Mesendoderm (in vitro differentiated cells): ENCODE measurements around the gene USP54.

ENCODE experiments used
- DNase-seq: peaks from one replicate; pipeline ENCODE4 v3.0.0; 2013
- H2AK5ac ChIP-seq: 2 replicates; pipeline ENCODE4 v1.6.1; 2013; ENCODE audit warnings: low read length, inconsistent platforms
- H2BK120ac ChIP-seq: 2 replicates; pipeline ENCODE4 v1.6.1; 2013; ENCODE audit warnings: low read depth, mild to moderate bottlenecking, low read length, moderate library complexity, mixed read lengths
- H2BK15ac ChIP-seq: replicated peaks from 2 replicates; pipeline ENCODE4 v1.6.1; 2013; ENCODE audit warnings: low read depth, mild to moderate bottlenecking, moderate library complexity
- H2BK5ac ChIP-seq: 2 replicates; pipeline ENCODE4 v1.6.1; 2013; ENCODE audit warnings: low read length, inconsistent platforms
- H3K18ac ChIP-seq: 2 replicates; pipeline ENCODE4 v1.6.1; 2013; ENCODE audit warnings: mild to moderate bottlenecking, low read length, mixed read lengths
- H3K23ac ChIP-seq: one replicate; pipeline ENCODE4 v1.6.1; 2013; ENCODE audit warnings: low read length
- H3K27ac ChIP-seq: 2 replicates; pipeline ENCODE4 v1.5.1; 2013; ENCODE audit warnings: low read depth, mild to moderate bottlenecking, inconsistent platforms, low read length, moderate library complexity
- H3K27me3 ChIP-seq: 2 replicates; pipeline ENCODE4 v1.6.1; 2013; ENCODE audit warnings: low read length, control low read depth, mild to moderate bottlenecking, inconsistent platforms; ENCODE audit not compliant: insufficient read depth, poor library complexity
- H3K36me3 ChIP-seq: 2 replicates; pipeline ENCODE4 v1.6.1; 2013; ENCODE audit warnings: low read length, inconsistent platforms; ENCODE audit not compliant: control insufficient read depth, insufficient read depth
- H3K4ac ChIP-seq: one replicate; pipeline ENCODE4 v1.6.1; 2013; ENCODE audit warnings: low read depth, mild to moderate bottlenecking, low read length, moderate library complexity
- H3K4me1 ChIP-seq: 2 replicates; pipeline ENCODE4 v1.6.1; 2013; ENCODE audit warnings: low read depth, low read length, inconsistent platforms; ENCODE audit not compliant: control insufficient read depth
- H3K4me2 ChIP-seq: 2 replicates; pipeline ENCODE4 v1.6.1; 2013; ENCODE audit warnings: low read length
- H3K4me3 ChIP-seq: 2 replicates; pipeline ENCODE4 v1.5.1; 2013; ENCODE audit warnings: mild to moderate bottlenecking, low read length
- H3K56ac ChIP-seq: one replicate; pipeline ENCODE4 v1.6.1; 2013; ENCODE audit warnings: low read length
- H3K79me1 ChIP-seq: 2 replicates; pipeline ENCODE4 v1.6.1; 2013; ENCODE audit warnings: low read length, inconsistent platforms
- H3K79me2 ChIP-seq: 2 replicates; pipeline ENCODE4 v1.6.1; 2013; ENCODE audit warnings: mild to moderate bottlenecking, low read length; ENCODE audit not compliant: control insufficient read depth, insufficient read depth
- H3K9ac ChIP-seq: 2 replicates; pipeline ENCODE4 v1.6.1; 2013; ENCODE audit warnings: low read length, inconsistent platforms
- H4K5ac ChIP-seq: one replicate; pipeline ENCODE4 v1.6.1; 2013; ENCODE audit warnings: low read length
- H4K8ac ChIP-seq: one replicate; pipeline ENCODE4 v1.6.1; 2013; ENCODE audit warnings: low read depth, mild to moderate bottlenecking, control low read depth, low read length, moderate library complexity
- WGBS: extraction: QIAGEN DNeasy Blood & Tissue Kit; methylation state at CpG from one replicate; pipeline ENCODE4 v1.1.7; 2013; ENCODE audit warnings: low lambda C conversion rate, missing lambda C conversion rate; ENCODE audit not compliant: insufficient coverage; ENCODE audit errors: extremely low coverage; 5-methylcytosine and 5-hydroxymethylcytosine counted together

Gene USP54

DNA sequence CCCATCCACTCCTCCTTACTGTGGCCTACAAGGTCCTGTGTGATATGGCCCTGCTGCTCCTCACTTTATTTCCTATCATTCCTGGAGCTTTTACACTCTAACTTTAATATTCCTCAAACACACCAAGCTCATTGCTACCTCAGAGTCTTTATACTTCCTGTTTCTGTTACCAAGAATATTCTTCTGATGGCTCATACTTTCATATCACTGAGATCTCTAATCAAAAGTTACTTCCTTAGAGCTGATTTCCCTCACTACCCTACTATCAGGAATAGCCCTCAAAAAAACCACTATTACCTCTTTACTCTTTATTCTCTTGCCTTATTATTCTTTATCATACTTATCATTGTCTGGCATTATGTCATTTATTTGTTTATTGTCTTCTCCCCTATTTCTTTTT lies 89.5 kb downstream of the USP54 start:
- Histone ChIP-seq H3K27ac (no peak overlapping the region), H2BK5ac (no peak overlapping the region), H4K5ac (no peak overlapping the region), H2BK15ac (no peak overlapping the region), H3K79me2 (no peaks in the 10 kb centered on the region), H3K56ac (no peak overlapping the region), H3K36me3 (peaks cover 6% of the 10 kb centered on the region), H3K18ac (no peak overlapping the region), H3K4ac (no peak overlapping the region), H3K4me2 (no peak overlapping the region), H3K23ac (no peak overlapping the region), H2AK5ac (no peak overlapping the region), H3K79me1 (no peaks in the 10 kb centered on the region), H3K4me3 (no peak overlapping the region), H3K4me1 (no peaks in the 10 kb centered on the region), H2BK120ac (no peak overlapping the region), H3K27me3 (no peaks in the 10 kb centered on the region), H3K9ac (no peak overlapping the region), H4K8ac (no peak overlapping the region)
- no peak for DNase-seq

- H3K9ac ChIP-seq = no peak overlapping the region
- no peak overlapping the region for H3K18ac ChIP-seq
- H2AK5ac ChIP-seq = no peak overlapping the region
- H3K4me3 ChIP-seq = no peak overlapping the region
- H3K36me3 ChIP-seq = peaks cover 4% of the 10 kb centered on the region
- no peak overlapping the region for H3K56ac ChIP-seq
- no peak overlapping the region for H2BK5ac ChIP-seq
- H3K79me2 ChIP-seq = peaks cover 16% of the 10 kb centered on the region
- DNase-seq = no peak
- H3K23ac ChIP-seq = no peak overlapping the region
- no CpG with 5 or more reads among the region's 2 CpGs for WGBS
- peaks cover 2% of the 10 kb centered on the region for H3K79me1 ChIP-seq
- no peak overlapping the region for H4K5ac ChIP-seq
- H4K8ac ChIP-seq = no peak overlapping the region
- H3K27ac ChIP-seq = no peak overlapping the region
- H3K4me1 ChIP-seq = peaks cover 3% of the 10 kb centered on the region
- no peak overlapping the region for H3K4ac ChIP-seq
- no peak overlapping the region for H2BK120ac ChIP-seq
- H2BK15ac ChIP-seq = no peak overlapping the region
- H3K4me2 ChIP-seq = no peak overlapping the region
- no peaks in the 10 kb centered on the region for H3K27me3 ChIP-seq
These were observed 93.5 kb downstream of the USP54 start for GRCh38 chr10:73497623-73498022.

DNA sequence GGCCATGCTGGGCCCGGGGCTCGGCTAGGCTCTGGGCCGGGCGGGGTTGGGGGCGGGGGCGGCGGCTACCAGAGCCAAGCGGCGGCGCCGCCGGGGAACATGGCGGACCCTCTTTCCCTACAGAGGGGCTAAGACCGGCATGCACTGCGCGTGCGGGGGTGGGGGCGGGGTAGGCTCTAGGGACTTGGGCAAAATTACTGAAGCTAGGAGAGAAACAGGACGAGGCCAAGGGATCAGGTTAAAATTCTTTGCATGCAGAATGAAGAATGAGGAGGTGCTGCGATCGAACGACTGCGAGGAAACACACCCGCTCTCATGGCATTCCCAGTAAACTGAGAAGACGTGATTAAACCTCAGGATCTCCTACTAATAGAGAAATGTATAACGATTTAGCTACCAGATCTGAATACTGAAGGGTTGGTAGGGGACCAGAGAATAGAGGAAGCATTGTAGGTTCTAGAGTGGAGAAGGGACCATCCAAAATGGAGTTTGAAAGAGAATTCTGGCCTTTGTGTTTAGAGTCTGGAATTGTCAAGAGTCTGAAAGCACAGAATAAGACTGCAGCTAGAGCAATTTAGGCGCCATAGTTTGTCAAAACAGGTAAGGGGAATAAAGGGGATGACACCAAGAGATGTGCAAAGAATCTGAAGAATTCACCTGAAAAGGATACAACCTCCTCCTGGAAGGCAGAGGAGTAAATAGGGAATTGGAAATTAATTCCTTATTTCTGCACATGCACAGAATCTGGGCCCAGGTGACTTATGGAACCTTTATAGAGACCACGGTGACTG lies 95.1 kb downstream of the USP54 start, which contains the start of gene PPP3CB:
PPP3CB (minus strand) TSS at position 141 of the 791 bp plus-strand sequence; CDS start at position 6, 135 bp downstream.
- Histone ChIP-seq H3K23ac (peak within 1 kb of the TSS; percentile 94), H3K4me2 (peak within 1 kb of the TSS; percentile 79), H4K8ac (peak within 1 kb of the TSS; percentile 90), H3K18ac (peak within 1 kb of the TSS; percentile 100), H3K56ac (peak within 1 kb of the TSS; percentile 97), H3K4me1 (peaks cover 3% of the 10 kb centered on the region), H3K36me3 (peaks cover 4% of the 10 kb centered on the region), H2BK15ac (no peak within 1 kb of the TSS), H4K5ac (no peak within 1 kb of the TSS), H3K27ac (peak within 1 kb of the TSS; percentile 86), H3K9ac (peak within 1 kb of the TSS; percentile 88), H3K79me2 (peaks cover 17% of the 10 kb centered on the region), H2AK5ac (no peak within 1 kb of the TSS), H3K4me3 (peak within 1 kb of the TSS; percentile 85), H2BK120ac (peak within 1 kb of the TSS; percentile 93), H3K27me3 (no peaks in the 10 kb centered on the region), H2BK5ac (peak within 1 kb of the TSS; percentile 62), H3K4ac (peak within 1 kb of the TSS; percentile 99), H3K79me1 (peaks cover 2% of the 10 kb centered on the region)
- no CpG with 5 or more reads among the region's 28 CpGs for WGBS
- DNase-seq = peak; percentile 98

- peak overlapping the region; percentile 97 for H3K56ac ChIP-seq
- H3K27ac ChIP-seq = peak overlapping the region; percentile 86
- H3K9ac ChIP-seq = peak overlapping the region; percentile 88
- H2BK15ac ChIP-seq = no peak overlapping the region
- H2BK5ac ChIP-seq = peak overlapping the region; percentile 62
- no peak for DNase-seq
- H2BK120ac ChIP-seq = peak overlapping the region; percentile 93
- peak overlapping the region; percentile 38 for H3K4me2 ChIP-seq
- H3K4me3 ChIP-seq = peak overlapping the region; percentile 85
- H4K8ac ChIP-seq = peak overlapping the region; percentile 90
- H3K4ac ChIP-seq = peak overlapping the region; percentile 99
- H3K18ac ChIP-seq = peak overlapping the region; percentile 100
- no peak overlapping the region for H4K5ac ChIP-seq
- H3K4me1 ChIP-seq = peaks cover 3% of the 10 kb centered on the region
- H3K79me1 ChIP-seq = peaks cover 2% of the 10 kb centered on the region
- peaks cover 4% of the 10 kb centered on the region for H3K36me3 ChIP-seq
- H3K23ac ChIP-seq = peak overlapping the region; percentile 94
- no CpG with 5 or more reads among the region's 55 CpGs for WGBS
- no peak overlapping the region for H2AK5ac ChIP-seq
- peaks cover 19% of the 10 kb centered on the region for H3K79me2 ChIP-seq
- no peaks in the 10 kb centered on the region for H3K27me3 ChIP-seq
These were observed 95.8 kb downstream of the USP54 start for GRCh38 chr10:73495226-73495883.

DNA sequence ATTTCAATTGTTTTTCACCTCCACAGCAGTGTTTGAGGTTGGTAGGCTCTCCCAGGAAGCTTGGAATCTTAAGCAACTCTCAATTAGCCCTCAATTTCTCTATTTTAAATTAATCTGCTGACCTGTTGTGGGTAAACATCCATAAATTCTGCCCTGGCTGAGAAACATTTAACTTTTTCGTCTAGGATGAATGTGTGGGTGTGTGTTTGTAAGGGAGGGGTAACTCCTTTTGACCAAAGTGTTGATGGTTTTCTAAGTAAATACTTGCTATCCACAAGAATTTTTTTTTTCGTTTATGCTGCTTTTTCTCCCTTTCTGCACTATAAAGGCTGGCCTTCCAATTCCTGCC lies 96.3 kb downstream of the USP54 start:
- H2BK120ac ChIP-seq = no peak overlapping the region
- H3K9ac ChIP-seq = peak overlapping the region; percentile 88
- no peaks in the 10 kb centered on the region for H3K27me3 ChIP-seq
- H3K4me3 ChIP-seq = peak overlapping the region; percentile 85
- no peak overlapping the region for H2BK15ac ChIP-seq
- no peak overlapping the region for H3K4ac ChIP-seq
- no CpG with 5 or more reads among the region's 2 CpGs for WGBS
- H3K18ac ChIP-seq = peak overlapping the region; percentile 100
- no peak overlapping the region for H2BK5ac ChIP-seq
- H3K36me3 ChIP-seq = peaks cover 1% of the 10 kb centered on the region
- peaks cover 19% of the 10 kb centered on the region for H3K79me2 ChIP-seq
- H3K79me1 ChIP-seq = peaks cover 4% of the 10 kb centered on the region
- no peak overlapping the region for H4K8ac ChIP-seq
- DNase-seq = peak; percentile 0
- H3K56ac ChIP-seq = peak overlapping the region; percentile 97
- no peak overlapping the region for H2AK5ac ChIP-seq
- H3K23ac ChIP-seq = peak overlapping the region; percentile 94
- H4K5ac ChIP-seq = no peak overlapping the region
- peaks cover 3% of the 10 kb centered on the region for H3K4me1 ChIP-seq
- peak overlapping the region; percentile 38 for H3K4me2 ChIP-seq
- peak overlapping the region; percentile 86 for H3K27ac ChIP-seq
